HG02852 (cell line): Measurements from ENCODE around the gene SLC6A12.
"Not testable (repeated sequence)": the region's sequence is repeated elsewhere in the genome, so short reads cannot be mapped to it uniquely, and the experiment has no call there.

Source experiments
- ATAC-seq: cut with Tn5 transposase; IDR thresholded peaks from one replicate; pipeline ENCODE4 v1.9.1; 2021; ENCODE audit warnings: mild to moderate bottlenecking, moderate library complexity; ENCODE audit not compliant: unreplicated experiment

SLC6A12 gene

GRCh38 chr12:218728-219590 is 5.0 kb upstream of the SLC6A12 start:
- ATAC-seq: no peak

GRCh38 chr12:218221-218620 is 4.3 kb upstream of the SLC6A12 start:
- ATAC-seq: no peak

GRCh38 chr12:217029-217428 is 3.1 kb upstream of the SLC6A12 start:
- not testable (repeated sequence) for ATAC-seq

- ATAC-seq: no peak
Observed at GRCh38 chr12:215116-215515, 1.2 kb upstream of the SLC6A12 start.

GRCh38 chr12:213527-213932 is 427 bp downstream of the SLC6A12 start:
- ATAC-seq: no peak

GRCh38 chr12:212715-213526 is 1.0 kb downstream of the SLC6A12 start:
- ATAC-seq: no peak

- ATAC-seq: no peak
Observed at GRCh38 chr12:212415-212714, 1.6 kb downstream of the SLC6A12 start.

- ATAC-seq: no peak
Observed at GRCh38 chr12:211639-212414, 2.1 kb downstream of the SLC6A12 start.

- no peak for ATAC-seq
Observed at GRCh38 chr12:211142-211465, 2.9 kb downstream of the SLC6A12 start.

GRCh38 chr12:210277-211141 is 3.4 kb downstream of the SLC6A12 start:
- no peak for ATAC-seq

GRCh38 chr12:209851-210250 is 4.1 kb downstream of the SLC6A12 start:
- ATAC-seq: no peak

- no peak for ATAC-seq
Observed at GRCh38 chr12:209246-209645, 4.7 kb downstream of the SLC6A12 start.

GRCh38 chr12:208813-209212 is 5.1 kb downstream of the SLC6A12 start:
- no peak for ATAC-seq

- ATAC-seq: no peak
Observed at GRCh38 chr12:207804-208203, 6.2 kb downstream of the SLC6A12 start.

- ATAC-seq: no peak
Observed at GRCh38 chr12:206746-207440, 7.1 kb downstream of the SLC6A12 start.

- no peak for ATAC-seq
Observed at GRCh38 chr12:205026-205425, 8.9 kb downstream of the SLC6A12 start.

GRCh38 chr12:204261-204678 is 9.7 kb downstream of the SLC6A12 start:
- ATAC-seq: no peak

GRCh38 chr12:203462-204260 is 10.3 kb downstream of the SLC6A12 start:
- ATAC-seq: no peak

- no peak for ATAC-seq
Observed at GRCh38 chr12:203074-203461, 10.9 kb downstream of the SLC6A12 start.
